Anterior cingulate cortex (tissue), 58 donors: ENCODE measurements around the gene ATP1A1.

Experiments
- DNase-seq, 58 donors: peaks; one replicate each; lab custom pipeline; 2025; lab: John Stamatoyannopoulos, UW

The ATP1A1 gene

DNA sequence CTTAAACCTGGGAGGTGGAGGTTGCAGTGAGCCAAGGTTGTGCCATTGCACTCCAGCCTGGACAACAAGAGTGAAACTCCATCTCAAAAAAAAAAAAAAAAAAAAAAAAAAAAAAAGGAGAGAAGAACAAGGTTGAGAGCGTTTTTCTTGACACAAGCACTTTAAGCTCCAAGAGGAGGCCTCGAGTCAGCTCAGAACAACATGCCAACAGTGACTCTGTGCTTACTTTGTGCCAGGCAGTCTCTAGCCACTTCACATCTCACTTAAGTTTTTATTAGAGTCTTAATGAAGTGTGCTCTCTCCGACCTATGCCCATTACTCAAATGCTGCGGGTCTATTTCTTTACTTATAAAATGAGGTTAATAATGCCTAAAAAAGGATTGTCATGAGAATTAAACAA, 13.0 kb downstream of the ATP1A1 start:
- DNase-seq, result no peak

- no peak for DNase-seq
Measured at GRCh38 chr1:116387551-116387950, 14.5 kb downstream of the ATP1A1 start.

DNA sequence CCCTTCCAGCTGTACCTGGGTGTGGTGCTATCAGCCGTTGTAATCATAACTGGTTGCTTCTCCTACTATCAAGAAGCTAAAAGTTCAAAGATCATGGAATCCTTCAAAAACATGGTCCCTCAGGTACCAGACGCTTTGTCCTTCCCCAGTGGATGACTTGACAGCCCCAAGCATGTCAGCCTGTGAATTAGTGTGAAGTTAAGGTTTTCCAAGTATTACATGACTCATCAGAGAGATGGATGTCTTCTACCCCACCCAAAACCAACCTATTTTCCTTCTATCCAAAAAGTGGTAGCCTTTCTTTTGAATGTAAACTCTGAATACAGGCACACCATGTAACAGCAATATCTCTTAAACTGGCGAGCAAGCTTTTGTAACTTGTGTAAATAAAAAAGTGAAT, 15.1 kb downstream of the ATP1A1 start:
- DNase-seq, result no peak

GRCh38 chr1:116389013-116389412, 16.0 kb downstream of the ATP1A1 start:
- peak in 1 of 58 donors; percentile 29 for DNase-seq

GRCh38 chr1:116389686-116390085, 16.6 kb downstream of the ATP1A1 start:
- no peak for DNase-seq

DNA sequence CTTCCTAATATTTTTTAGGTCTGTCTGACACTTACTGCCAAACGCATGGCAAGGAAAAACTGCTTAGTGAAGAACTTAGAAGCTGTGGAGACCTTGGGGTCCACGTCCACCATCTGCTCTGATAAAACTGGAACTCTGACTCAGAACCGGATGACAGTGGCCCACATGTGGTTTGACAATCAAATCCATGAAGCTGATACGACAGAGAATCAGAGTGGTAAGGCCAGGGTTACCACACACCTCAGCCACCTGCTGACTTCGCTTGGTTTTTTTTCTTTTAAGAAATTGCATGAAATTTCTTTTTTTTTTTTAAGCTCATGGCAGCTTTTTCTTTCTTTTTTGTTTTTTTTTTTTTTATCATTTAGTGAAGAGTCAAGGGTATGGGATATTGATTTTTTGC, 17.2 kb downstream of the ATP1A1 start:
- no peak for DNase-seq

- DNase-seq, result no peak
Measured at GRCh38 chr1:116391185-116391584, 18.1 kb downstream of the ATP1A1 start.

DNA sequence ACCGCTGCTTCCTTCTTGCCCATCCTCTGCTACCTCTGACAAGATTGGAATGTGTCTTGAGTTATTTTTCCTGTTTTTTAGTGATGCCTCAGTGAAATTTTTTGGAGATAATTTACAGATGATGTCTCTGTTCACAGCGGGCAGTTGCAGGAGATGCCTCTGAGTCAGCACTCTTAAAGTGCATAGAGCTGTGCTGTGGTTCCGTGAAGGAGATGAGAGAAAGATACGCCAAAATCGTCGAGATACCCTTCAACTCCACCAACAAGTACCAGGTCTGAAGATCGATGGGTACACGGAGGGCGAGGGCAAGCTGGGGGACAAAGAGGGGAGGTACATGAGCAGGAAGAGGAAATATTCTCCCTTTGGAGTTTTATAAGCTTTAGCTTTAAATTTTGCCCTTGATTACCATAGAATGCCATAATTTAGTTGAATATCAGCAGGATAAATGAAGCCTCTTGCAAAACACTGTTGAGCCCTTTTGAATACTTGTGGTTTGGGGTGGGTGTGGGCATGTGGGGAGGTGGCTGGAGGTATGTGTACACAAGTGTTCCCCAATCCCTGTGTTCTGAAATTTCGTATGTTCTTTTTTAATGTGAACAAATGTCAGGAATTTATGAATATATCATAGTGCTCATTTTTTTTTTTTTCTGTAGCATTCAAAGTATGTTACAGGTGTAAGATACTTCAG, 19.8 kb downstream of the ATP1A1 start:
- DNase-seq, result no peak

GRCh38 chr1:116393792-116394191, 20.7 kb downstream of the ATP1A1 start:
- DNase-seq, result no peak

- DNase-seq, result no peak
Measured at GRCh38 chr1:116394270-116394669, 21.2 kb downstream of the ATP1A1 start.

- no peak for DNase-seq
Measured at GRCh38 chr1:116396769-116397168, 23.7 kb downstream of the ATP1A1 start.

- DNase-seq, result no peak
Measured at GRCh38 chr1:116397728-116398127, 24.7 kb downstream of the ATP1A1 start.

- no peak for DNase-seq
Measured at GRCh38 chr1:116400780-116401179, 27.7 kb downstream of the ATP1A1 start.

GRCh38 chr1:116401646-116402176, 28.7 kb downstream of the ATP1A1 start:
- DNase-seq, result no peak

GRCh38 chr1:116402333-116402732, 29.3 kb downstream of the ATP1A1 start:
- no peak for DNase-seq

GRCh38 chr1:116403496-116404136, 30.6 kb downstream of the ATP1A1 start:
- no peak for DNase-seq

DNA sequence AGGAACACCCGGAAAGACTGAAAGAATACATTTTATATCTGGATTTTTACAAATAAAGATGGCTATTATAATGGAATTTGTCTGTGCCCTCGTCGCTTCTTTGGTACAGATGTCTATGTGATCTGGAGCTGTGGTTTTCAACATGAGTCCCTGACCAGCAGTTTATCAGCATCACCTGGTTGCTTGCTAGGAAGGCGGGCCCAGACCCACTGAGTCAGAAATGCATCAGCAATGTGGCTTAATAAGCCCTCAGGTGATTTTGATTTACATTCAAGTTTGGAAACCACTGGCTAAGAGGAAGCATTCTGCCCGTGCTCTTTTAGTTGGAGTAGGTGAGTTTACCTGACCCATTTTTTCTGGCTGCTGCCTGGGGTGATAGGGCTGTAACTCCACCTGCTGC, 31.7 kb downstream of the ATP1A1 start:
- DNase-seq, result no peak

DNA sequence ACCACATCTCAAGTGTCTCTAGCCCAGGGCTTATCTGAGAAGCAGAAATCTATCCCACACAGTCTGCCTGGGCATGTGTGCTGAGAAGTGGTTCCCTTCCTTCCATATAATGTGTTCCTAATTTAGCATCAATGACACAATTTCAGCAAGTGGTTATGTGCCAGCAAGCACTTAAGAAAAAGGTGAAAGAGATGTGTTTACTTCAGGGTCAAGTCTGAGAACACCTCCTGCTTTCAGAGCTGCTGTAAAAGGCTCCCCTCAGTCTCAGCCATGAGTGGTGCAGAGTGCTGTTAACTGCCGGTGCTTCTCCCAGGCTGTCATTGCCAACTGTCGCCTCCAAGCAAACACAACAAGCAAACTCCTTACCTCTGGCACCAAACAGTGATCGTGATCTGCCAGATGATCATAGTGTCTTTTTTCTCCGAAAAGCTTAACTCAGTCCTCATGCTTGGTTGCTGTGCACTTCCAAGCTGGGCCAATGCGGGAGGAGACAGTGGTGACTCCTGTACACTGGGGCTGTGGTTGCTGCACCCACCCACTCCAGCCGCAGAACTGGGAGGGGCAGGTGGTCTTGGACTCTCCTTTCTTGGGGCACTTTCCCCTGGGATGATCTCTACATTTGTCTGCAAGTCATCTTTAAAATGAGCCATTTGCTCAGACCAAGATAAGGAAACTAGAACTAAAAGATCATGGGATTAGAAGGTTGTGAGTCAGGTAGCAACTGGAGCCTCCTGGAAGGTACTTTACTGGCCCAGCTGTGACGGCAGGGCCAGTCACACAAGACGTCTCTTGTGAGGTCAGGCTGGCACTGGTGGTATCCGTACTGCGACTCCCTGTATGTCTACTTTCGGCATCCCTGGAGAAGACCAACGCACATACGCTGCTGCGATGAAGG, 32.4 kb downstream of the ATP1A1 start:
- DNase-seq, result peak in 11 of 58 donors; percentile 12 to 67 (median 32)

GRCh38 chr1:116407033-116407432, 34.0 kb downstream of the ATP1A1 start:
- DNase-seq, result no peak

DNA sequence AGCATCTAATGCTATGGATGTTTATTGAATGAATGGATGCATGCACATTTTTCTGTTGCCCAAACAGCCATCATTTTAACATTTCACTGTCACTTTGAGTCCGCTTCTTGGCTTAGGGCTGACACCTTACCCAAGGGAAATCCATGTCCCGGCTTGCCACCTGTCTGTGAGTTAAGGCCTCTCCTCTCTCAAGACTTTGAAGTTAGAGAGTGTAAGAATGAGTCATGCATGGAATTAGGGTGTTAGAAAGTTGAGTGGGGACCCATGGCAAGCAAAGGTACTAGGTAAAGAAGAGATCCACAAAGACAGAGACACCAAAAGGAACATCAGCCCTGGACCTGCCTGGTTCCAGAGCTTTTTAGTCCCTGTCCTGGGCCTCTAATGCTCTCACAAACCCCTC, 35.1 kb downstream of the ATP1A1 start:
- no peak for DNase-seq
